Raji (cell line): ENCODE data around the gene ZNF83.

ENCODE experiments used
- POLR2A ChIP-seq: IDR thresholded peaks from 2 replicates; pipeline ENCODE4 v1.6.1; 2011; ENCODE audit warnings: low read depth, low read length, control low read depth; ENCODE audit not compliant: insufficient read depth

The ZNF83 gene

DNA sequence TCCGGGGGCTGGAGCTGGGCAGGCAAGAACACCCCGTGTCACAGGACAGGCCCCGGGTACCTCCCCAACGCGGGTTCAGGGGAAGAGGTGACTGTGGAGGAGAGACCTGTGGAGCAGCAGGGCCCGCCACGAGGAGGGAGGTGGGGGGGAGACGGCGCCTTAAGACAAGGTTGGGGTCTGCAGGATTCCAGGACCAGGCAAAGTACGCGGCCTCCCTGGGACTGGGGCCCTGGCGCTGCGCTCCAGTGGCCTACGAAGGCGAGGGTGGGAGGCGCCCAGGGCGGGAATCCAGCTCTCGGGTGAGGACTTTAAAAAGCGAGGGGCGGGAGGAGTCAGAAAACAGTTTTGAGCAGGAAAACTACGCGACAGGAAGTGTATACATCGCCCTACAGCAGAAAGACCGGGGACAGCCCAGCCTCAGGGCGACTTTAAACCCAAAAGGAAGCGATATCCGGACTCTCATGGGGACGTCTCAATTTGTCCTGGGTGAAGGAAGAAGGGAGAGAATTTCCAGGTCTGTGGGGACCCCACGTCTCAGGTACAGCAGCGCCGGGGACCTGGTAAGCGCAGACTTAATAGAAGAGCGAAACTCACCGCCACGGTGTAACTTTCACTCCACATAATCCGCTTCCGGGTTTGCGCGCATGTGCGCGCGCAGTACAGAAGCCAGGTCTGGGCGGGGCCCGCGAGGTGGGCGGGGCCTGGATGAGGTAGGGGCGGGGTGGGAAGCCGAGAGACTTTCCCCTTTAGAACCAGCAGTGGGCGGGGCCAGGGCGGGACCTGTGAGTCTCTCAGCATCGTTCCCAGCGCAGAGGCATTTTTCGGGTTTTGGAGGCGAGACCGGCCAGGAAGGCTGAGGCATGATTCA lies at the start of gene ZNF83:
Gene ZNF83, minus strand, starts transcription at position 638 of the 868 bp plus-strand sequence.
- peak; percentile 79 for TF ChIP-seq POLR2A

DNA sequence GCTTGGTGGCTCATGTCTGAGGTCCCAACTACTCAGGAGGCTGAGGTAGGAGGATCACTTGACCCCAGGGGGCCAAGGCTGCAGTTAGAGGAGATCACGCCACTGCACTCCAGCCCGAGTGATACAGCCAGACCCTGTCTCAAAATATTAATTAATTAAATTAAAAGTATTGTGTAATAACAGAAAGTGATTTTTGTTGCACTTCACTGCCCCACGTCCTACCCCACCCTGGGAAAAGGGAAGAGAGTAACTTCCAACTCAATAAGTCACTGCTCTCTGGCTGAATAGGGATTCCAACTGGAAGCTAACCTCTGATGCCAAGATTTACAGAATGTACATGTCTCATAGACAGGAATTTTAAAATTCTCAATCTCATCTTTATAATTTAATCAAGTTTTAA lies 49.5 kb upstream of the ZNF83 start:
- no peak for TF ChIP-seq POLR2A

DNA sequence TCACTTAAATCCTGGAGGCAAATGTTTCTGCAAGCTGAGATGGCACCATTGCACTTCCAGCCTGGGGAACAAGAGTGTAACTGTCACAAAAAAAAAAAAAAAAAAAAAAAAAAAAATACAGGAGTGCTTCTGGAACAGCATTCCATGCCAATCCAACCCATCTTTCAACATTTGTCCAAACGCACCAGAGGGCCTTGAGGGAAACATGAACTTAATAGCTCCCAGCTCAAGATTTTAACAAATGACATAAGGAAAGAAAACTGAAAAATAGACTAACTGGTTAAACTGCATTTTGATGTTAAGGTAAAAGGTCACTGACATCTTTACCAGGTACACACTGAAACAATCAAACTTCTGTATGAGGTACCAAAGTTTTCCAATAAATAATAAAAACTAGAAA lies 47.7 kb upstream of the ZNF83 start:
- no peak for TF ChIP-seq POLR2A

GRCh38 chr19:52679598-52679997 lies 41.4 kb upstream of the ZNF83 start:
- no peak for TF ChIP-seq POLR2A

DNA sequence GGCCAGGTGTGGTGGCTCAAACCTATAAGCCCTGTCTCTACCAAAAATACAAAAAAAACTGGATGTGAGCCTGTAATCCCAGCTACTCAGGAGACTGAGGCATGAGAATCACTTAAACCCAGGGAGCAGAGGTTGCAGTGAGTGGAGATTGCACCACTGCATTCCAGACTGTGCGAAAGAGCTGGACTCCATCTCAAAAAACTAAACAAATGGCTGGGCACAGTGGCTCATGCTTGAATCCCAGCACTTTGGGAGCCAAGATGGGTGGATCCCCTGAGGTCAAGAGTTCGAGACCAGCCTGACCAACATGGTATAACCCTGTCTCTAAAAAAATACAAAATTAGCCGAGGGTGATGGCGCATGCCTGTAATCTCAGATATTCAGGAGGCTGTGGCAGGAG lies 34.9 kb upstream of the ZNF83 start:
- no peak for TF ChIP-seq POLR2A

GRCh38 chr19:52670046-52670445 lies 31.9 kb upstream of the ZNF83 start:
- TF ChIP-seq POLR2A: no peak

DNA sequence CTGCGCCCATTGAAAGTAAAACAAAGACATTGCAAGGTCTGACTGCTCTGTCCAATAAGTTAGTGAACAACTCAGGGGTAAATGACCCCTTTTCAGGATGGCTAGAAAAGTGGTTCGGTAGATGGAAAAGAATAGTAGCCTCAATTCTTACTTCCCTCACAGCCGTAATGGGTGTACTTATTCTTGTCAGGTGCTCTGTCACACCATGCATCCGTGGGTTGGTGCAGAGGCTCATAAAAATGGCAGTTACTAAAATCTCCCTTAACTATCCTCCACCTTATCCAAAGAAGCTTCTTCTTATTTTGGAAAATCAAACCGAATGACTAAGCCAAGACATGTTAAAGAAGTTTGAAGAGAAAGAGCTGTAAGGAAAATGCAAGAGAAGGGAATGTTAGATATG lies 31.4 kb upstream of the ZNF83 start:
- no peak for TF ChIP-seq POLR2A

DNA sequence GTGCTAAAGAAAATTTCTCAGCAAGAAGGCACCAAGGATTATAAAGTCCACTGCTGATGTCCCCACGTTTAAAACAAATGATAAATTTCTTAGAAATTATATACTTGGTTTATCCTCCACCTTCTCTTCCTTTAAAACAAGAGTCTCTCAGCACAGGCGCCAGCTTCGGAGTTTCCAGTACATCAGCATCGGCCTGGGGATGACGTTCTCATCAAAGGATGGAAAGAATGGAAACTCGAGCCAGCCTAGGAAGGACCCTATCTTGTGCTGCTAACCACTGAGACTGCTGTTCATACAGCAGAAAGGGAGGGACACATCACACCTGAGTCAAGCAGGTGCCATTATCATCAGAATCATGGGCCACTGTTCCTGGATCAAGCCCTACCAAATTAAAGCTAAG lies 29.8 kb upstream of the ZNF83 start:
- no peak for TF ChIP-seq POLR2A

- no peak for TF ChIP-seq POLR2A
These were observed 28.4 kb upstream of the ZNF83 start for GRCh38 chr19:52666506-52666905.

DNA sequence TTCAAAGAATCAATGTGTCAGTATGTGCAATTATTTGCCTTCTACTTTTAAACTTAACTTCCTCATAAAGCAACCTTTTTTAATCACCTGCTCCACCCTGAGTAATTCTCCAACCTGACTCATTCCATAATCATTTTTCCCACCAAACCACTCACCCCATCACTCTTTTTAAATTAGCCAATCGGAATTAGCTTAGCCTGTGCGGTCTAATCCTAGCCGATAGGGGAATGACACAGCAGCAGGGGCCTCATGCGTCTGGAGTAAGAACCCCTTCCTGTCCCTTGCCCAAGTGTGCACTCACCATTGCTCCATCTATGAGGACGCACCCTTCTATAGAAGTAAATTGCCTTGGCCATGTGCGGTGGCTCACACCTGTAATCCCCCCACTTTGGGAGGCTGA lies 27.4 kb upstream of the ZNF83 start:
- TF ChIP-seq POLR2A: no peak

DNA sequence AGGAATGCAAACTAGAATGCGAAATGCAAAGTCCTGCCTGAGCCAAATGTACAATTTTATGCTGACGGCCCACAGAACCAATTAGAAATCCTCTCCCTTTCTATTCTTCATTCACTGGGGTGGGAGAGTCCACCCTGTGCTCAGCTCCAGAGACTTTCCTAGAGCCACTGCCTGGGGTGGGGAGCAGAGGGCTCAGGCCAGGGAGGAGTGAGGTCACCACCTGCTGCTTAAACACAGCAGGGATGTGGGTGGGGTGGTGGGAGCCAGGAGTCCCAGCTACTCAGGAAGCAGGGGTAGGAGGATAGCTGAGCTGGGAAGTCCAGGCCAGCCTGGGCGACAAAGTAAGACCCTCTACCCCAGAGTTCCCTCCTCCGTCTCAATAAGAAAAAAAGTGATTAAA lies 26.9 kb upstream of the ZNF83 start:
- no peak for TF ChIP-seq POLR2A

- no peak for TF ChIP-seq POLR2A
These were observed 26.3 kb upstream of the ZNF83 start for GRCh38 chr19:52664461-52664860.

GRCh38 chr19:52662631-52663030 lies 24.5 kb upstream of the ZNF83 start:
- no peak for TF ChIP-seq POLR2A

- no peak for TF ChIP-seq POLR2A
These were observed 22.8 kb upstream of the ZNF83 start for GRCh38 chr19:52660981-52661380.

DNA sequence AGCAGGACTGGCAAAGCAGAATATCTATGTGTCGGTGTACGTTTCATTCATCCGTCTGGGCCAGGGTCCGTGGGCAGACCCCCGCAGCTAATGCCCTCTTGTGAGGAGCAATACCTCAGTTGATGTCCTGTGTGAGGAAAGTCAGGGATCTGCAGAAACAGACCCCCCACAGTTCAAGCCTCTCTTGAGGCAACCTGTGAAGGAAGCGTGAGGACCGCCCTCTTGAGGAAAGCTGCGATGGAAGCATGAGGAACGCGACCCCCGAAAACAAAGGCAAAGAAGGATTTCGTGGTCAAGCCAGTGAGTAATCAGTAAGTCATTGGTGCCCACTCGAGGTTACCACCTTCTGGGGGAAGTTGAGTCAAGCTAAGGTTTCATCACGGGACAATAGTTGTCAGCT lies 20.9 kb upstream of the ZNF83 start:
- no peak for TF ChIP-seq POLR2A

- TF ChIP-seq POLR2A: no peak
These were observed 20.4 kb upstream of the ZNF83 start for GRCh38 chr19:52658595-52658994.

DNA sequence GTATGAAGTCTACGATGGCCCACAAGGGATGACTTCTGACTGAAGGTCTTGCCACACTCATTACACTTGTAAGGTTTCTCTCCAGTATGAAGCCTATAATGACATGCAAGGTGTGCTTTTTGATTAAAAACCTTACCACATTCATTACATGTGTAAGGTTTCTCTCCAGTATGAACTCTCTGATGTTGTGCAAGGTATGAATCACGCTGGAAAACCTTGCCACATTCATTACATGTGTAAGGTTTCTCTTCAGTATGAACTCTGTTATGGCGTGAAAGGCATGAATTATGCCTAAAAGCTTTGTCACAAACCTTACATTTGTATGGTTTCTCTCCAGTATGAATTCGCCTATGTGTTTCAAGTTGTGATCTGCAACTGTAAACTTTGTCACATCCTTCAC lies 15.0 kb upstream of the ZNF83 start:
- TF ChIP-seq POLR2A: no peak

GRCh38 chr19:52651956-52652355 lies 13.8 kb upstream of the ZNF83 start:
- TF ChIP-seq POLR2A: no peak
